Osteocyte (in vitro differentiated cells): ENCODE measurements around the gene IDH1. TPM values are rescaled to one million over a fixed set of nuclear protein-coding genes. Genes with fewer than 3 reads are reported as not detected.

Source experiments
- DNase-seq: peaks from one replicate; pipeline ENCODE4 v3.0.0; 2021; ENCODE audit warnings: mixed read lengths; ENCODE audit not compliant: unreplicated experiment; ENCODE audit errors: extremely low spot score
- H3K27ac Mint-ChIP-seq: one replicate; pipeline ENCODE4 v1.8.0; 2021; ENCODE audit warnings: mild to moderate bottlenecking, mixed read lengths; ENCODE audit not compliant: unreplicated experiment
- H3K27me3 Mint-ChIP-seq: one replicate; pipeline ENCODE4 v1.8.0; 2021; ENCODE audit warnings: mixed read lengths; ENCODE audit not compliant: unreplicated experiment
- H3K36me3 Mint-ChIP-seq: one replicate; pipeline ENCODE4 v1.8.0; 2021; ENCODE audit warnings: mixed read lengths; ENCODE audit not compliant: unreplicated experiment
- H3K4me1 Mint-ChIP-seq: one replicate; pipeline ENCODE4 v1.8.0; 2021; ENCODE audit warnings: mixed read lengths; ENCODE audit not compliant: unreplicated experiment
- H3K4me3 Mint-ChIP-seq: one replicate; pipeline ENCODE4 v1.8.0; 2021; ENCODE audit warnings: mild to moderate bottlenecking, moderate library complexity, mixed read lengths; ENCODE audit not compliant: unreplicated experiment
- H3K9me3 Mint-ChIP-seq: one replicate; pipeline ENCODE4 v1.8.0; 2021; ENCODE audit warnings: mixed read lengths; ENCODE audit not compliant: unreplicated experiment
- CTCF ChIP-seq: fragments of 200-600 bp; sonication (generic); IDR thresholded peaks from 2 replicates; pipeline ENCODE4 v1.5.0; 2021; ENCODE audit warnings: antibody characterized with exemption, mild to moderate bottlenecking, moderate library complexity
- total RNA-seq: library from RNA; stranded (reverse); gene quantifications from 2 replicates; pipeline ENCODE4 v1.2.1, GENCODE V29; 2021

The IDH1 gene
- total RNA-seq, 1 donor from 2014 or later, result 49.6 TPM

GRCh38 chr2:208186465-208186864 is 68.4 kb downstream of the IDH1 start:
- Mint-ChIP-seq H3K4me3 (no peak overlapping the region), H3K4me1 (no peaks in the 10 kb centered on the region), H3K27ac (no peak overlapping the region), H3K27me3 (peaks cover 39% of the 10 kb centered on the region), H3K36me3 (no peaks in the 10 kb centered on the region), H3K9me3 (no peaks in the 10 kb centered on the region)
- no peak for TF ChIP-seq CTCF
- no peak for DNase-seq

Other genes with a start within 250 kb of the IDH1 start
- 12.5 TPM in 2 replicates for gene PLEKHM3, start 229.5 kb downstream of the IDH1 start, total RNA-seq
- not detected in 2 replicates for gene CRYGD, start 130.5 kb downstream of the IDH1 start, total RNA-seq
- not detected in 2 replicates for gene CRYGC, start 125.2 kb downstream of the IDH1 start, total RNA-seq
- not detected in 2 replicates for gene CRYGB, start 108.9 kb downstream of the IDH1 start, total RNA-seq
- gene CRYGA, start 91.5 kb downstream of the IDH1 start, total RNA-seq, result not detected in 2 replicates
- gene C2orf80, start 65.0 kb downstream of the IDH1 start, total RNA-seq, result not detected in 2 replicates
- 37.1 and 38.8 TPM in 2 replicates for gene PIKFYVE, start 11.2 kb upstream of the IDH1 start, total RNA-seq
- gene PTH2R, start 151.7 kb upstream of the IDH1 start, total RNA-seq, result not detected in 2 replicates